Thyroid gland (tissue), 4 donors: ENCODE measurements around the gene JUNB. TPM values are rescaled to one million over a fixed set of nuclear protein-coding genes. Genes with fewer than 3 reads are reported as not detected.

Source experiments
- DNase-seq, 2 donors: peaks; one replicate each; pipeline ENCODE4 v3.0.0-alpha.2; 2019
- H3K27ac ChIP-seq, 3 donors: fragments of 200-600 bp; sonication (generic); 1 replicate in 2 of 3; 2 replicates in 1 of 3; pipeline ENCODE4 v1.5.1; 2016 to 2019; ENCODE audit warnings: mild to moderate bottlenecking in 1 of 3, moderate library complexity in 1 of 3
- H3K27me3 ChIP-seq: fragments of 200-600 bp; sonication (generic); one replicate; pipeline ENCODE4 v1.5.1; 2019
- H3K36me3 ChIP-seq, 2 donors: fragments of 200-600 bp; sonication (generic); one replicate each; pipeline ENCODE4 v1.5.1; 2016 to 2019
- H3K4me1 ChIP-seq, 2 donors: fragments of 200-600 bp; sonication (generic); one replicate each; pipeline ENCODE4 v1.5.1; 2017 to 2019
- H3K4me3 ChIP-seq, 3 donors: fragments of 200-600 bp; sonication (generic); replicated peaks in 1 of 3; 1 replicate in 2 of 3; 2 replicates in 1 of 3; pipeline ENCODE4 v1.5.1; 2016; ENCODE audit warnings: mild to moderate bottlenecking in 1 of 3
- H3K9me3 ChIP-seq: fragments of 200-600 bp; sonication (generic); one replicate; pipeline ENCODE4 v1.5.1; 2017
- POLR2A ChIP-seq, 2 donors: fragments of 450-650 bp; IDR thresholded peaks; one replicate each; pipeline ENCODE4 v1.6.1; 2017; ENCODE audit warnings: antibody characterized with exemption in 2 of 2, mild to moderate bottlenecking in 2 of 2, moderate library complexity in 1 of 2
- WGBS, 2 donors: methylation state at CpG; one replicate each; pipeline ENCODE4 v1.1.5; 2017; 5-methylcytosine and 5-hydroxymethylcytosine counted together
- intact Hi-C: fragments of 100-400 bp; cut with DNase I; formaldehyde crosslinking; loops from one replicate; pipeline ENCODE4 v1.15.1; 2023
- total RNA-seq, 4 donors: library from RNA; depleted of rRNA; stranded (reverse); fragments of >200 nt; gene quantifications; one replicate each; pipeline ENCODE4 v1.2.3, GENCODE V29; 2016
- TF ChIP-seq, protein P1 (sequence below), 6 experiments: fragments of 200-600 bp in 3 of 6; fragments of 450-650 bp in 3 of 6; sonication (generic) in 3 of 6; IDR thresholded peaks; one replicate each; pipeline ENCODE4 v1.5.1; 2016 to 2019; ENCODE audit warnings: antibody characterized with exemption in 6 of 6, mild to moderate bottlenecking in 2 of 6, inconsistent platforms in 1 of 6, moderate library complexity in 1 of 6

JUNB gene
- total RNA-seq, 4 donors from 2014 or later, result 111 to 393 (median 220) TPM

DNA sequence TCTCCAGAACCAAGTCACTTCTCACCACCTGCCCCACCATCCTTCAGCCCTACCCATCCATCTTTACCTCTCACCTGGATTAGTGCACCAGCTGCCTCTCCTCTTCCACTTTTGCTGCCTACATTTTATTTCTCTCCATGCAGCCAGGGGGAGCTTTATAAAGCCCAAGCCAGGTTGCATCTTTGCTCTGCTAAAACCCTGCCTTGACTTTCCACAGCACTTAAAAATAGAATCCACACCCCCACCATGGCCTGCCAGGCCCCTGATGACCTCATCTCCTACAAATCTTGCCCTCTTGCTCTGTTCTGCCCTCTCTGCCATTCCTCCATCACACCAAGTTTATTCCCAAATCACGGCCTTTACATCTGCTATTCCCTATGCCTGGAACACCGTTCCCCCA is 17.7 kb upstream of the JUNB start:
- Histone ChIP-seq H3K27me3 (no peaks in the 10 kb centered on the region), H3K4me1 (peaks cover 9 to 15% of the 10 kb centered on the region in 2 donors), H3K4me3 (no peak overlapping the region), H3K36me3 (peaks cover 7 to 14% of the 10 kb centered on the region in 2 donors), H3K9me3 (no peaks in the 10 kb centered on the region), H3K27ac (no peak overlapping the region)
- intact Hi-C loops, result loop anchor here (5.0 kb wide), 1 partner anchor 64 kb away; the partner anchor contains the start of gene MAST1
- 88 to 94% methylated on average over 2 of the region's 2 CpGs for WGBS, 2 donors
- TF ChIP-seq POLR2A (IDR thresholded peaks at IDR 0.05), result no peak
- TF ChIP-seq, protein P1, sequence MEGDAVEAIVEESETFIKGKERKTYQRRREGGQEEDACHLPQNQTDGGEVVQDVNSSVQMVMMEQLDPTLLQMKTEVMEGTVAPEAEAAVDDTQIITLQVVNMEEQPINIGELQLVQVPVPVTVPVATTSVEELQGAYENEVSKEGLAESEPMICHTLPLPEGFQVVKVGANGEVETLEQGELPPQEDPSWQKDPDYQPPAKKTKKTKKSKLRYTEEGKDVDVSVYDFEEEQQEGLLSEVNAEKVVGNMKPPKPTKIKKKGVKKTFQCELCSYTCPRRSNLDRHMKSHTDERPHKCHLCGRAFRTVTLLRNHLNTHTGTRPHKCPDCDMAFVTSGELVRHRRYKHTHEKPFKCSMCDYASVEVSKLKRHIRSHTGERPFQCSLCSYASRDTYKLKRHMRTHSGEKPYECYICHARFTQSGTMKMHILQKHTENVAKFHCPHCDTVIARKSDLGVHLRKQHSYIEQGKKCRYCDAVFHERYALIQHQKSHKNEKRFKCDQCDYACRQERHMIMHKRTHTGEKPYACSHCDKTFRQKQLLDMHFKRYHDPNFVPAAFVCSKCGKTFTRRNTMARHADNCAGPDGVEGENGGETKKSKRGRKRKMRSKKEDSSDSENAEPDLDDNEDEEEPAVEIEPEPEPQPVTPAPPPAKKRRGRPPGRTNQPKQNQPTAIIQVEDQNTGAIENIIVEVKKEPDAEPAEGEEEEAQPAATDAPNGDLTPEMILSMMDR (IDR thresholded peaks at IDR 0.05), result no peak
- DNase-seq, result no peak

DNA sequence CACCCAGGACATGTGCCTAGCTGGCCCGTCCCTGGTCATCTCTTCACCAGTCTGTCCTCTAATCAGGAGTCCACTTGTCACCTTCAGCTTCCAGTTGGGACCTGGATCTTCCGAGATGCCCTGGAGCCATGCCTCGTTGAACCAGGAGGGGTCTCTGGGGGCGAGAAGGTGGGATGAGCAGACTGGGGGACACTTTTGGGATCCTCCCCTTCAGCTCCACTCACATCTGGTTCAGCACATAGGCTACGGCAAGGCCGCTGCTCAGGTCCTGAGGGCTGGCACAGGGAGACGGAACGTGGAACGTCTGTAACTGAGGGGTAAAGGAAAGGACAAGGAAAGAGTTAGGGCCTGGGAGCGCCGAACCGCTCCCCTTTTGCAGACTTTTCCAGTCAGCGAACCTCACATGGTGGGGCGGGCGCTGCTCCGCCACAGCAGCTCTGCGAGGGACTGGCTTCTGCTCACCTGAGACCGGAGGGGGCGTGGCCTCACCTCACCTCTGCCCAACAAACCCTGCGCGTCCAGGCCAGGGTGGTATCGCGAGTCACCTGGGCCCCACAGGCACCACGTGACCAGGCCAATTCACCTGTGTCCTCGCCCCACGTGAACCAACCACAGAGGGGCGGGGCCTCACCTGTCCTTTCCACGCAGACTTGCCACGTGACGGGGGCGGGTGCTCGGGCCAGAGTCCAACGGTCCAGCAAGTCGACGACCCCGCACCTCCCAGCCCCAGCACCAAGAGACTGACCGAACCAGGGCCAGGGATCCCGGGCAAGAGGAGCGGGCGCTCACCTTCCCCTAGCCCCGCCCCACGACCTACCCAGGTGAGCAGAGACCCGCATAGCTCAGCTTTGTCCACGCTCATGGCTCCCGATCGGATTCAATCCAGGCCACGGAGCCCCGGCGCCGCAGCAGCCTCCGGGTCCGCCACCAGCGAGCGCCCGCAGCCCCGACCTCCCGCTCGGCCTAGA is 16.4 kb upstream of the JUNB start, which contains the start of gene HOOK2:
Gene HOOK2, minus strand, starts transcription at position 965 of the 968 bp plus-strand sequence. Its CDS starts 103 bp downstream, at position 862.
- intact Hi-C loops, result loop anchor here (5.0 kb wide), 1 partner anchor 62 kb away; the partner anchor contains the start of gene MAST1
- TF ChIP-seq, protein P1 (IDR thresholded peaks at IDR 0.05), result peak in 1 of 6 experiments; percentile 11
- peak; percentile 36 to 74 for TF ChIP-seq POLR2A (IDR thresholded peaks at IDR 0.05)
- no peaks in the 10 kb centered on the region for H3K9me3 ChIP-seq
- H3K27ac ChIP-seq, result peak within 1 kb of the TSS; percentile 82 to 96 (median 96)
- DNase-seq, result peak; percentile 100
- H3K4me1 ChIP-seq, result peaks cover 19 to 28% of the 10 kb centered on the region in 2 donors
- no peaks in the 10 kb centered on the region for H3K27me3 ChIP-seq
- WGBS, 2 donors, result 19 to 25% methylated on average over 29 to 34 of the region's 58 CpGs
- peaks cover 5 to 7% of the 10 kb centered on the region in 2 donors for H3K36me3 ChIP-seq
- peak within 1 kb of the TSS in 2 of 3 donors; percentile 57 to 61 for H3K4me3 ChIP-seq

DNA sequence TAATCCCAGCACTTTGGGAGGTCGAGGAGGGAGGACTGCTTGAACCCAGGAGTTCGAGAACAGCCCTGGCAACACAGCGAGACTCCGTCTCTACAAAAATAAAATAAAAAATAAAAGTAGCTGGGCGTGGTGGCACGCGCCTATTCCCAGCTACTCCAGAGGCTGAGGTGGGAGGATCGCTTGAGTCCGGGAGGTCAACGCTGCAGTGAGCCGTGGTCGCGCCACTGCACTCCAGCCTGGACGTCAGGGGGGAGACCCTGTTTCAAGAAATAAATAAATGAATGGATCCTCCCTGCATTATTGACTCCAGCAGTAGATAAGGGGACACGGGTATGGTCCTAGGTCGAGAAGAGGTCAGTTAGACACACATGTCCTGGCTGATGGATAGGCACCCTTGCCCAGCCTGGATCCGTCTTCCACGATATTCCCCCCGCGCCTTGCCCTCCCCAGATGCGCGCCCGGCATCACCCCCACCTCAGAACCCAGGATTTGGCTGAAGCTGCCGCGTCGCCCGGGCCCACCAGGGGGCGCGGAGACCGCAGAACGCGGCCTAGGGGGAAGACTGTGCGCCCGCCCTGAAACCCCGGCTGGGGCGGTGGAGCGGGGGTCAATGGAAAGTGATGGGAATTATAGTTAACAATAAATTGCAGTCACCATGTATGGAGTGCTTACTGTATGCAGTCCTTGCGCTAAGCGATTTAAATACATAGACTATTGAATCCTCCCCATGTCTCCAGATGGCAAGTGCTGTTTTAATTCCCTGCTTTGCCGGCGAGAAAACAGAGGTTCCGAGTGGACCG is 13.9 kb upstream of the JUNB start:
- Histone ChIP-seq H3K4me1 (peaks cover 23 to 36% of the 10 kb centered on the region in 2 donors), H3K4me3 (peak overlapping the region; percentile 25 to 69 (median 65)), H3K27ac (peak overlapping the region; percentile 92 to 98 (median 98)), H3K9me3 (no peaks in the 10 kb centered on the region), H3K27me3 (no peaks in the 10 kb centered on the region), H3K36me3 (no peaks in the 10 kb centered on the region)
- WGBS, 2 donors, result 12 to 16% methylated on average over 33 to 43 of the region's 43 CpGs
- TF ChIP-seq, protein P1 (IDR thresholded peaks at IDR 0.05), result peak; percentile 78 to 97 (median 92)
- TF ChIP-seq POLR2A (IDR thresholded peaks at IDR 0.05), result peak in 1 of 2 donors; percentile 5
- DNase-seq, result peak; percentile 76 to 80
- intact Hi-C loops, result loop anchor here (2.0 kb wide), 1 partner anchor 19 kb away; no protein-coding TSS in a partner anchor

DNA sequence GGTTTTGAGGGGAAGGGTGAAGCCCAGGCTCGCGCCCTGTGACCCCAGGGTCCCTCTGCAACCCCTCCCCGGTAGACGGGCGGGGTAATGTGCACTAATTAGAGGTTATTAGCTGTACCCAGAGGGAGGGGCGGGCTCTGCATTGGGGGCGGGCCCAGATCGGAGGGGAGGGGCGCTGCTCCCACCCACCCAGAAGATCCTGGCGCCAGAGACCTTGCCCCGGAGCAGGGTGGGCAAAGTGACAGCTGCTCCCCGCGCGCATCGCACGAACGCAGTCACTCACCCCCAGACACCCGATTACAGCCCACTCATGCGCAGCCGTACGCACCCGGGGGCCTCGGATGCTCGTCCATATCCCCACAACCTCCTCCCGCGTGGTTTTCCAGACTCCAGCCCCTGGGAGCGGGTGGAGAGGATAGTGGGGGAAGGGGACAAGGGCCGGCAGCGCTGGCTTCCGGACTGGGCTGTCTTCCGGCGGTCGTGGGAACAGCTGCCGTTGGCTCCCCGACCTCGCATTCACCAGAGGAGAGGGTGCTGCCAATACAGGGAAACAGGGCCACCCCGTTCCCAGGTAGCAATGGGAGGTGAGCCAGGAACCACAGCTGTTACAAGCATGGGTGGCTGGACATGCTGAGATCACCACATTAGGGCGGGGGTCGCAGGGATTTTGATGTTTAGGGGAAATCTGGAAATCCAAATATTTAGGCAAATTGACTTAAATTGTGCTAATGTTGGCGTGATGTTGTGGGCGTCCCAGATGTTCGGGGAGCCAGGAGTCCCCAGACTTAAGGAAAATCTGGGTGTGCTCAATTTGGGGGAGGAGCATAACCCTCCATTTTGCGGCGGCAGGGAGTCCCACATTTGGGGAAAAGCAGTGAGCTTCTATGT is 13.0 kb upstream of the JUNB start:
- 2 to 7% methylated on average over 17 to 25 of the region's 44 CpGs for WGBS, 2 donors
- DNase-seq, result peak; percentile 92
- peak overlapping the region; percentile 25 to 69 (median 65) for H3K4me3 ChIP-seq
- TF ChIP-seq POLR2A (IDR thresholded peaks at IDR 0.05), result peak in 1 of 2 donors; percentile 72
- TF ChIP-seq, protein P1 (IDR thresholded peaks at IDR 0.05), result peak in 1 of 6 experiments; percentile 2
- peaks cover 28 to 42% of the 10 kb centered on the region in 2 donors for H3K4me1 ChIP-seq
- H3K36me3 ChIP-seq, result no peaks in the 10 kb centered on the region
- no peaks in the 10 kb centered on the region for H3K9me3 ChIP-seq
- intact Hi-C loops, result no loop called here
- peak overlapping the region; percentile 92 to 98 (median 98) for H3K27ac ChIP-seq
- H3K27me3 ChIP-seq, result no peaks in the 10 kb centered on the region
